ENCODE results near the gene UBXN11.

- TF ChIP-seq CTCF (IDR thresholded peaks at IDR 0.05; ENCODE audit: low read depth, low read length) (no peak), EZH2phosphoT487 (IDR thresholded peaks at IDR 0.05; ENCODE audit: low read depth) (no peak)
Measured at GRCh38 chr1:26354972-26355371, 48.5 kb upstream of the UBXN11 start.

Data from OCI-LY3 (cell line).